ENCODE results near the gene IRS2.

Gene IRS2

DNA sequence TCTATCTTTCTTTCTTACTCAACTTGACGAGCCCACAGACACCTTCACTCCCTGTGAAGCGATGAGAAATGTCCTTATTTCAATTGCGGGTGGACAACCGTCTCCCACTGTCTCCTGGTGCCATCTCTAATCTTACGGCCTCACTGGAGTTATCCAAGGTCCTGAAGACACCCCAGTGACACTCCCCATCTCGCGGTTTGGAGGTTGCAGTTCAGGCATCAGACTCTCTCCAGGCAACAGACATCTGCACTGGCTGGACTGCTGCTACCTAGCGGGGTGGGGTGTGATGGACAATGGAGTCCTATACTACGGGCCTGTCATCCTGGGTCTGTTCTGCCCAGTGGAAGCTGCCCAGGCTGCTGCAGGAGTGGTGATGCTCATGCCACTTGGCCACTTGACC lies 18.3 kb upstream of the IRS2 start:
- DNase-seq, result no peak

DNA sequence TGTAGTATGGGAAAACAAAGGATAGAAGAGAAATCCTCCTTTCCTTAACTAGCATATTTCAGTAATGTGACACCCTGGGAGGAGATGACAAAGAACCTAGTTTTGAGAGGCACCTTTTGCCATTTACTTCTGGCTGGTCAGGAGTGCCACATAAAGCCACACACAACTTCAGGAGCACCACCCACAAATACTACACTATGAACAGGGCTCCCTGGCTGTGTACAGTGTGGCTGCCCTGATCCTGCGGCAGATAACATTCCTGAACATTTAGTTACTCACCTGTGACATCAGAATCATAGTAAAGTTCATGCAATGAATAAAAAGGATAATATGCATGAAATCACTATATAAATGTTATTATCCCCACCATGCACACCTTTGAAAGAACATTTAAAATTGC lies 17.4 kb upstream of the IRS2 start:
- DNase-seq, result no peak

DNA sequence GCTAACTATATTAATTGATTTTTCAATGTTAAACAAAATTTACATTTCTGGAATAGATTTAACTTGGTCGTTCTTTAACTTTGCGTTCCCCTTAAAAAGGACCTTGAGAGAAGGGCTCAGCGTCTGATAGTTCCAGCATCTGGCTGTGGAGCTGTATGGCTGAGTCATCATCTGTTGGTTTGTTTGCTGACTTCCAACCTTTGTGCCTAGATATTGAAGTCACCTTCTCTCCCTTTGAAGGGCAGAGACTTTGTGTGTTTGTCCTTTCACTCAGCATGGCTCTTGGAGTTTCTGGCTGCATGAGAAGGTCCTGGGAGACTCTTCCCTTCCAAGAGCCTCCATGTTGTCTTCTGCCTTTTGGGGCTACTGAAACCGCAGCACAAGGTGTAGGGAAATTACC lies 16.6 kb upstream of the IRS2 start:
- no peak for DNase-seq

DNA sequence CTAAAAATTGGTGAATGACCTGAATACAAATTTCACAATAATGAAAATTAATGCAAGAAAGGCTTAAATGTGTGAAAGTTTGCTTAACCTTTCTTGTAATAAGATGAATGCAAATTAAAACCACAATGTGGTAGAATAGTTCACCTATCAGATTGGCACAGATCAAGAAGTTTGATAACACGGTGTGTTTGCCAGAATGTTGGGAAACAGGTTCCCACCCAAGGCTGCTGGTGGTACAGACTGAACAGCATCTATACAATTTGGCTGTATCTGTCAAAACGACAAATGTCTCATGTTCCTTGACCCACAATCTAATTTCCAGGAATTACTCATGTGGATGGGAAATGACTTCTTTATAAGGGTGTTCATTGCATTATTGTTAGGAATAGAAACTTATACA lies 8.6 kb upstream of the IRS2 start:
- DNase-seq, result no peak

DNA sequence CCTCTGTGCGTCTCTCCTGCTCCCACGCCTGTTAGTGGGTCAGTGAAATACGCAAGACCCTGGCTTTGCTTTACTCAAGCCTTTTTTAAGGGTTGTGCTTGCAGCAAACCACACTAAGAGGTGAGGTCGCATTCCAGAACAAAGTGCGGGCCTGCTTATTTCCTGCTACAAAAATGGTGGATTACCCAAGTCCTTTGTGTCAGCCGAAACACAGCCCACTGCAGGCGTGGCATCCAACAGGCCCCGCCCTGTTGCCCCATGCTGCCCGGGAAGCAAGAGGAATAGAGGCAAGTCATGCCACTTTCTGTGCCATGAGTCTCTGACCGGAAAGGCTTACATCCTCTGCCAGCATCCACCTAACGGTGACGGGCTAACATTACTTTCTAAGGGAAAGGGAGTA lies 7.7 kb upstream of the IRS2 start:
- DNase-seq, result no peak

GRCh38 chr13:109792416-109793059 lies 6.2 kb upstream of the IRS2 start:
- DNase-seq, result no peak

DNA sequence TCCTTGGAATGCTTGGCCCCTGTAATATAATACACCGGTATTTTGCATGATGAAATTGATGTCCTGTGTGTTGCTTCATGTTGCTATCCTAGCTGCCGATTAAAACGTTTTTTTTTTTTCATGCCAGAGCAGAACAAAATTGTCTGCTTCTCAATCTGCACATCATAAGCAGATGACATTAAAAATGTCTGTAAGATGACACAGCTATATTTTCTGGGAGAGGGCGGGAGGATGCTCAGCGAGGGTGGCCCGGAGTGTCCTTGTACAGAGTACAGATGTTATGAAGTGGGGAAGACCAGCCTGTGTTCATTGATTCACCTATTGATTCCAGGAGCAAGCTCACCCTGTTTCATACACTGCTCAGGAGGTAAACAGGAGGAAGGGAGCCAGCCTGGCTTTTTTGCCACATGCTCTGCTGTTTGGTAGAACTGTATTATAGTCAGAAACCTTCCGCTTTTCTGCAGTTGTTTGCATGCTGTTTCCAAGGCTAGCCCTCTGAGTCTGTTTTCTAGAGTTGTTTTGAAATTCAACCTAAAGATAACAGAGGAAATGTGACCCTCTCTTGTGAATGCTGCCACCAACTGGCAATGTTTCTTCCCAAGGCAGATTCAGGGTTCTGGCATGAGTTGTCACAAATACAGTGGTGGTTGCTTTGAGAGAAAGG lies 4.7 kb upstream of the IRS2 start:
- DNase-seq, result no peak

DNA sequence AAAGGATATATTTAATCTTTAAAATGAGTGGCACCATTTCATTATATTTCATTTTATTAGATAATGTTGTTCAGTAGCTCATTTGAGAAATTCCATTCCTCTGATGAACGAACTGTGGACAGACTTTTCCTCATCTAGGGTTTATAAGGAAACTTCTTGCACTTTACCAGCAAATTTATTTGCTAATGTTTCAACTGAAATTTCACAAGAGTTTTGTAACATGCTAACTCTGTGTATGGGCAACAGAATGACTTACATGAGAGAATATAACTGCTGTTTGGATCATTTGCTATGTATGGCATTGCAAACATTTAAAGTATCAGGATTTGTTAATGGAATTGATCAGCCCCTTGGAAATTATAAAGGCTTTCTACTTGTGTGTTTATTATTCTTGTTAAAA lies 3.7 kb upstream of the IRS2 start:
- DNase-seq, result no peak

- DNase-seq, result no peak
These were observed 2.9 kb upstream of the IRS2 start for GRCh38 chr13:109789262-109789661.

- DNase-seq, result no peak
These were observed 2.2 kb upstream of the IRS2 start for GRCh38 chr13:109788372-109789111.

DNA sequence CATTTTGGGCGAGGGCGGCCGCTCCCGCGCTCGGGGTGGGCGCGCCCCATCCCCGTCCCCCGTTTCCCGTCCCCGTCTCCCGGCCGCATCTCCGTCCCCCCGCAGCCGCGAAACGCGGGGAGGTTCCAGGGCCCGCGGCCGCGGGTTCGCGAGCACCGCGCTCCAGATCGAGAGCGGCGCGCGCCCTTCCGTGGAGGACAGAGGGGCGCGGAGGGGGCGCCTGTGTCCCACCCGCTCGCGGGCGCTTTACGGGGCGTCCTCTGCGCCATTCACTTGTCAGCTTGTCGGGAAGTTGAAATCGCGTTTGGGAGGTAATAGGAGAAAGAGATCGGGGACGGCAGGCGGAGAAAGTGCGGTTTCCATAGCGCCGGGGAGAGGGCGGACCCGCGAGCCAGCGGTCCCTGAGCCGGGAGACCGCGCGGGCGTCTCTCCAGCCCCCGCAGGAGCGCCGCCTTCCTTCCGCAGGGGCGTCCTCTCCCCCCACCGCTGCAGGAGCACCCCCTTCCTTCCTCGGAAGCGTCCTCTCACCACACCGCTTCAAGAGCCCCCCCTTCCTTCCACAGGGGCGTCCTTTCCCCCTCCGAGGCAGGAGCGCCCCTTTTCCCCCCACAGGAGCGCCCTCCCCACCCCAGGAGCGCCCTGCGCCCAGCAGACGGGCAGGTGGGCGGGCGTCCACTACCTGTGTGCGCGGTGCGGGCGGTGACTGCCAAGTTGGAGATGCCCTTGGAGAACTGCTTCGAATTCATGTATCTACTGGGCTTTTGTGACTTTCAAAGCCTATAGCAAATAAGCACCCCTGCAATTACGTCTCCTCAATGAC lies 962 bp upstream of the IRS2 start:
- no peak for DNase-seq

DNA sequence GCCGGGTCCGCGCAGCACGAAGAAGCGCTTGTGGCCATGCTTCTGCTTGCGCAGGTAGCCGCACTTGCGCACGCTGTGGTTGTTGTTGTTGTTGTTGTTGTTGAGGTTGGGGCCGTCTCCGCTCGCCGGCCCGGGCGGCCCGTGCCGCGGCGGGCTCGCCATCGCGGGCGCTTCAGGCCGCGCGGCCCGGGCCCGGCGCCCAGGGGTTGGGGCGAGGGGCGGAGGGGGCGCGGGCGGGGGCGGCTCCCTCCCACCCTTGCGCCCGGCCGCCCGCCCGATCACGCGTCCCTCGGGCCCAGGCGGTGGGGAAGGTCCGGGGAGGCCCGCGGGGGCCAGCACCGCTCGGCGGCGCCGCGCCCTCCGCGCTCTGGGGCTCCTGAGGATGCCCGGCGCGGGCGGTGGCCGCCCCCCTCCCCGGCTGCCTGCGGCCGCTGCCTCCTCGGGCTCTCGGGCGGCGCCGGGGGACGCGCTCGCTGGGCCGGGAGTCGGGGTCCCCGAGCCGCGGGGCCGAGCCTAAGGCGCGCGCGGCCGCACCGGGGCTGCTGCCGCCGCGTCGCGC lies 412 bp downstream of the IRS2 start:
- DNase-seq, result peak; percentile 40

DNA sequence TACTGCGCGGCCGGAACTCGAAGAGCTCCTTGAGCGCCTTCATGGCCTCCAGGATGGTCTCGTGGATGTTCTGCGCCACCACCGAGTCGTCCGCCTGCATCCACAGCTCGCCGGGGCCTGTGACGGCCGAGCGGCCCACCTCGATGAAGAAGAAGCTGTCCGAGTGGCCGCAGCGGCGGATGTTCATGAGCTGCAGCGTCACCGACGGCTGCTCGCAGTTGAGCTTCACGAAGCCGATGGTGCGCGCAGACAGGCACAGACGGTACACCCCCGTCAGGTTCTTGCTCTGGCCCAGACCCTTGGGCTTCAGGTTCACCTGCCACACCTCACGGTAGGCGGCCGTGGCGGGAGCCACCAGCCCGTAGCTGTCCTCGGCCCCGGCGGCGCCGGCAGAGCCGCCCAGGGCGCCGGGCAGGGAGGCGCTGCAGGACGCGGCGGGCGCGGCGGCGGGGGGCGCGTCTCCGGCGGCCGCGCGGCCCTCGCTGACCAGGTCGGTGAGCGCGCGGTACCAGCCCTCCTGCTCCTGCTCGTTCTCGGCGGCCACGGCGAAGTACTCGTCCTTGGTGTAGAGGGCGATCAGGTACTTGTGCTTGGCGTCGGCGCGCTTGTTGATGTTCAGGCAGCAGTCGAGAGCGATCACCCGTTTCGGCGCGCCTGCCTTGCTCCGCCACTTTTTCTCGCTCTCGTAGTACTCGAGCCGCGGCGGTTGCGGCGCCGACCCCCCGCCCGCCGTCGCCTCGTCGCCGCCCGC lies 1.1 kb downstream of the IRS2 start:
- peak; percentile 31 for DNase-seq

GRCh38 chr13:109784590-109785140 lies 1.7 kb downstream of the IRS2 start:
- peak; percentile 84 for DNase-seq

DNA sequence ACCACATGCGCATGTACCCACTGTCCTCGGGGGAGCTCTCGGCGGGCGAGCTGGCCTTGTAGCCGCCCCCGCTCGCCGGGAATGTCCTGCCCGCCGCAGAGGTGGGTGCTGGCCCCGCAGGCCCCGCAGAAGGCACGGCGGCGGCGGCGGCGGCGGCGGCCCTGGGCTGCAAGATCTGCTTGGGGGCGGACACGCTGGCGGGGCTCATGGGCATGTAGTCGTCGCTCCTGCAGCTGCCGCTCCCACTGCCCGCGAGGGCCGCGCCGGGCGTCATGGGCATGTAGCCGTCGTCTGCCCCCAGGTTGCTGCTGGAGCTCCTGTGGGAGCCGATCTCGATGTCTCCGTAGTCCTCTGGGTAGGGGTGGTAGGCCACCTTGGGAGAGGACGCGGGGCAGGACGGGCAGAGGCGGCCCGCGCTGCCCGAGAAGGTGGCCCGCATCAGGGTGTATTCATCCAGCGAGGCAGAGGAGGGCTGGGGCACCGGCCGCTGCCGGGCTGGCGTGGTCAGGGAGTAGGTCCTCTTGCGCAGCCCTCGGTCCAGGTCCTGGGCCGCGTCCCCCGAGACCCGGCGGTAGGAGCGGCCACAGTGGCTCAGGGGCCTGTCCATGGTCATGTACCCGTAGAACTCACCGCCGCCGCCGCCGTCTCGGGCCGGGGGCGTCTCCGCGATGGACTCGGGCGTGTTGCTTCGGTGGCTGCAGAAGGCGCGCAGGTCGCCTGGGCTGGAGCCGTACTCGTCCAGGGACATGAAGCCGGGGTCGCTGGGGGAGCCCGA lies 2.4 kb downstream of the IRS2 start:
- peak; percentile 31 for DNase-seq

GRCh38 chr13:109783447-109783814 lies 3.0 kb downstream of the IRS2 start:
- peak; percentile 32 for DNase-seq

GRCh38 chr13:109782823-109783431 lies 3.5 kb downstream of the IRS2 start:
- no peak for DNase-seq

DNA sequence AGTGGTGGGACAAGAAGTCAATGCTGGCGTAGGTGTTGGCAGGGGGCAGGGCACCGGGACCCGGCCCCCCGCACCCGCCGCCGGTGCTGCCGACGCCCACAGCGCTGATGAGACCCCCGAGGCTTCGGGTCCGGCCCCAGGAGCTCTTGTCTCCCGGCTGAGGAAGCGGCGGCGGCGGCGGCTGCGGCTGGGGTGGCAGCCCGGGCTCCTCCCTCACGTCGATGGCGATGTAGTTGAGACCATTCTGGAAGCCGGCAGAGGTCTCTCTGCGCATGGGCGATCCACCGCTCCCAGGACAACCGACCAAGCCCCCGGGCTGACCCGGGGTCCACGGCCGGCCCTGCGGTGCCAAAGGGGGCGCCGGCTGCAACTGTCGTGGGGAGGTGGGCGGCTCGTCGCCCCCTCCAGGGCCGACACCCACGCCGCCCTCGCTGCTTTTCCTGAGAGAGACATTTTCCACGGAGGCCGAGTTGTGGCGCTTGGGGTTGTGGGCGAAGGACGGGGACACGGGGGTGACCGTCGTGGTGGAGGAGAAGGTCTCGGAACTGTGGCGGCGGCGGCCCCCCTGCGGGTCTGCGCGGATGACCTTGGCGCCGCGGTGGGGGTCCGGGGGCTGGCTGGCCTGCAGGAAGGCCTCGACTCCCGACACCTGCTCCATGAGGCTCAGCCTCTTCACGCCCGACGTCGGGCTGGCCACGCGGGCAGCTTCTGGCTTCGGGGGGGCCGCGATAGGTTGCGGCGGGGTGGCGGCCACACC lies 4.1 kb downstream of the IRS2 start:
- DNase-seq, result peak; percentile 17

- no peak for DNase-seq
These were observed 4.9 kb downstream of the IRS2 start for GRCh38 chr13:109781384-109782065.

All from 8988T (cell line).